Head of caudate nucleus (tissue), 42 donors: ENCODE results near the gene EIPR1.

ENCODE experiments used
- DNase-seq, 42 donors: peaks; one replicate each; pipeline versions ENCODE4 v3.0.0 to v3.0.0-alpha.2; 2020 to 2021; ENCODE audit warnings: mixed read lengths in 7 of 42
- intact Hi-C: fragments of 100-400 bp; cut with DNase I; formaldehyde crosslinking; loops from one replicate; pipeline ENCODE4 v1.15.0; 2022

Gene EIPR1

GRCh38 chr2:3169106-3169870, 208.3 kb downstream of the EIPR1 start:
- DNase-seq, result peak in 1 of 42 donors; percentile 4
- intact Hi-C loops, result no loop called here

DNA sequence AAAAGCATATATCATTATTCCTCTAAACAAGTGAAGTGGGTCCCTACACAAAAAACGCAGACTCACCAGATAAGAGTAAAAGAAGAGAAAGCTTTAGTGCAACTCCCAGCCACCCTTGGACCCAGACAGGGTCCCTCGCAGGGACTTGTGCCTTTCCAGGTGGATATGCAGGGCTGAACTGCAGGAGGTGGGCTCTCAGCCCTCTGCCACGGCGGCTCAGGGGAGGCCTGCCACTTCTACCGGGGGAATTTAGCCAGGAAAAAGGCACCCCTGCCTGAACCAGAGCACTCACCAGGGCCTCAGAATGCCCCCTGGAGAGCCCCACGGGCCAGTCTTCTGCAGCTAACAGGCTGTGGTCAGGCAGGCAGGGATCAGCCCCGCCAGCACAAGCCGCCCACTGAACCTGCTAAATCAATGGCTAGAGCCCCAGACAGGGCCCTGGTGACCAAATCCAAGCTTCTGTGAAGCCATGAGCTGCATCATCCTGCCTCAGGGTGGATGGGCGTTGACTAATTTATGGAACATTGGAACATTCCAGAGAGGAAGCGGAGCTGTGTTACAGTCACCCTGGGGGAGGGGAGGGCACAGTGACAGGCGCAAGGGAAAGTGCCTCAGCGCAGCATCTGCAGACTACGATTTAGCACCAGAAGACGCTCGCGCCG, 209.3 kb downstream of the EIPR1 start:
- peak in 1 of 42 donors; percentile 22 for DNase-seq
- intact Hi-C loops, result no loop called here

GRCh38 chr2:3163401-3163800, 214.2 kb downstream of the EIPR1 start:
- DNase-seq, result no peak
- intact Hi-C loops, result no loop called here

GRCh38 chr2:3162442-3163077, 215.1 kb downstream of the EIPR1 start:
- DNase-seq, result peak in 1 of 42 donors; percentile 1
- intact Hi-C loops, result no loop called here

DNA sequence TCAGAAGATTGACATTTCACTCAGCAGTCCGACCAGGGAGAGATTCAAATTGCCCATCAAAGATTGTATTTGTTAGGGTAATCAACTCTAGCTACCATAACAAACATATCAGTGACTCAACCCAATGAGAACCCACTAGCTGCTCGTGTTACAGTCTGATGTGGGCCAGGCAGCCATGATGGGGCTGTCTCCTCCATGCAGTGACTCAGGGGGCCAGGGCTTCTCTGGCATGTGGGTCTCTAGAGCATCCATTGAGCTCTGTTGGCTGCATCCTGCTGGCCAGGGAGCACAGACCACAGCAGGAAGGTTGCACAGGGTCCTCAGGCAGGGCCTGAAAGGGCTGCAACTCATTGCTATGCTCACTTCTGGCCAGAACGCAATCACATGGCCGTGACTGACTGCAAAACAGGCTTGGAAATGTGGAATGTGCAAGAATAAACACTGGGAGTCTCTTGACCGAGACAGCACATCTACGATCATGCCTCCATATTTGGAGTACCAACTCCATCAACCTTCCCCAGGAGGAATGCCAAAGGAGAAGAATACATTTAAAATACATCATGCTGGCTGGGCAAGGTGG, 216.8 kb downstream of the EIPR1 start:
- intact Hi-C loops, result no loop called here
- no peak for DNase-seq

- intact Hi-C loops, result no loop called here
- DNase-seq, result peak in 2 of 42 donors; percentile 5 to 26
These were observed 217.7 kb downstream of the EIPR1 start for GRCh38 chr2:3159782-3160545.

GRCh38 chr2:3154700-3155099, 222.9 kb downstream of the EIPR1 start:
- no peak for DNase-seq

DNA sequence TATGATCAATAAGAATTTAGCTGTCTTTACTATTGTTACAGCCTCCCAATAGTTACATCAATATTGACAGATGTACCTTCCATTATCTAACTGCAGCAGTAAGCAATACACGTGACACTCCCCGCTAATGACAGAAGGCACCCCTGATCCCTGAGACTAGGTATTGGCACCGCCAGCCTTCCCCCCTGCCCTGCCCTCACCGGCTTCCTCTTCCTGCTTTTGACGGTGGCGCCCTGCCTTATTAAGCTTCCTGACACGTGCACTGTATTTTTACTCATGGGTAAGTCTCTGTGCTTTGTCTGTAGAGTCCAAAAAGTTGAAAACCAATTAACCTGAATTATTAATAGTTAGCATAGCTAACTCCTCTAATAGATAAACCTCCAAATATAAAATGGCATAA, 223.5 kb downstream of the EIPR1 start:
- DNase-seq, result no peak
- intact Hi-C loops, result no loop called here

More at GRCh38 chr2:3154700-3155099, 222.9 kb downstream of the EIPR1 start:
- intact Hi-C loops, result no loop called here

DNA sequence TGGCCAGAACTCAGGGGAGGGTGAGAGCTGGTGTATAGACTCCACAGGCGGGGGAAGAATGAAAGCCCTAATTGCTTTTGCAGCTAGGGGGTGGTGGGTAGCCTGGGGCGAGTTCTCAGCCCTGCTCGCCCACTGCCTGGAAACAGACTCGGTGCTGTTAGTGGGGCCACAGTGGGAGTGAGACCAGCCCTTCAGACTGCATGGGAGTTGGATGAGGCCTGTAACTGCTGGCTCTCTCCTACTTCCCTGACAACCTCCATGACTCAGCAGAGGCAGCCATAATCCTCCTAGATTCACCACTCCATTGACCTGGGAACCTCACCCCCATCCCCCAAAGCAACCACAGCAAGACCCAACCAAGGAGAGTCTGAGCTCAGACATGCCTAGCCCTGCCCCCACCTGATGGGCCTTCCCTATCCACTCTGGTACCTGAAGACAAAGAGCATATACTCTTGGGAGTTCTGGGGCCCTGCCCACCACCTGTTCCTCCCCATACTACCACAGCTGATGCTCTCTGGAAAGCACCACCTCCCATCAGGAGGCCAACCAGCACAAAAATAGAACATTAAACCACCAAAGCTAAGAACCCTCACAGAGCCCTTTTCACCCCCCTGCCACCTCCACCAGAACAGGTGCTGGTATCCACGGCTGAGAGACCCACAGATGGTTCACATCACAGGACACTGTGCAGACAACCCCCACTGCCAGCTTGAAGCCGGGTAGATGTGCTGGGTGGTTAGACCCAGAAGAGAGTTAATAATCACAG, 226.3 kb downstream of the EIPR1 start:
- no peak for DNase-seq
- intact Hi-C loops, result no loop called here

- intact Hi-C loops, result no loop called here
- no peak for DNase-seq
These were observed 228.0 kb downstream of the EIPR1 start for GRCh38 chr2:3149441-3150217.

- no peak for DNase-seq
- intact Hi-C loops, result no loop called here
These were observed 228.9 kb downstream of the EIPR1 start for GRCh38 chr2:3148716-3149115.

DNA sequence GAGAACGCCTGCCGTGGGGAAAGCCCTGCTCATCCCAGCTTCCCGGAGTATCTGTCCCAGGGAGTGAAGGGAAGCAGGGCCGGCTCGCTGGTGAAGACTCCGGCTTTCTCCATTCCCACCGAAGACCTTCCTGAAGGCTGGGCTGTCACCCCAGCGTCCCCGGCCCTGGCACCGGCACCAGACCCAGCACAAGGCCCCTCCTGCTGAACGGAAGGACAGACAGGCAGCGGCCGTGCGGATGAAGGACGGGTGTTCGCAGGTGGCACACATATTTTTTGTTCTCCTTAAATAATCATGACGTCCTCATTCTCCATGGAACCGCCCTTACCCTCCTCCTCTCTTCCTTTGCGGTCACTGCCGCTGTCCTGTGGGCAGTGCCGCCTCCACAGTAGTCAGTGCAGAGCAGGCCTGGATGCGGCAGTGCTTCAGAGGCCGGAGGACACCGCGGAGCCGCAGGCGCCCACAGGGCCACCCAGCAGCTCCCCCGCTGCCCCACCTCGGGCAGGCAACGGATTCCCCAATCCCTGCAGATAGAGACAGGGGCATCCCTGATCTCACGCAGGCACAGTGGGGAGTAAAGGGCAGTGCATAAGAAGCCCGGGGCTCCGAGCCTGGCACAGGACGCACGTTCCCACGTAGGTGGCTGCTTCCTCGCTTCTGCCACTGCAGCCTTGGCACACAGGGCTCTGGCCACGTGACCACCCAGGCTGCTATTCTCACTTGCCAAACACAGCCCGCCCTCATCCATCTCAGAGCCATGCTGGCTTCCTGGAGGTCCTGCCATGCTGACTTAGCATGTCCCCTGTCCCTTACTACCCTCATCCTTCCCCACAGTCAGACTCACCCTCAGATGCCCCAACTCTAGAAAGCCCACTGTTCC, 229.7 kb downstream of the EIPR1 start:
- no peak for DNase-seq
- intact Hi-C loops, result no loop called here

- intact Hi-C loops, result no loop called here
- DNase-seq, result no peak
These were observed 230.6 kb downstream of the EIPR1 start for GRCh38 chr2:3146772-3147650.

DNA sequence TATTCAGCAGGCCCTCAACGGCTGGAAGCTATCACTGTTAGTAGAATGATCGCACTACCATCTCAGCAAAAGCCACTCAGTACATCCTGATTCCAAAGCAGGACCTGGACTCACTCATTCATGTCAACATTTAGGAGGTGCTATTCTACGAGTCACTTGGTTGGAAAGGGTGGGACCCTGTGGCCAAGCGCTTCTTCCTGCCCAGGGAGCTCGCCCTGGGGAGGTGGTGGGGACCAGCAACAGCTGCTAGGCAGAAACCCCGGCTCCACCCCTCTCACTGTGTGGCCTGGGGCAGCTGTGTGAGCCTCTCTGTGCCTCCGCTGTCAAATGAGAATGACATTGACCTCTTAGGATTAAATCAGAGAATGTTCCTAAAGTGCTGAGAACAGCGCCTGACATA, 231.4 kb downstream of the EIPR1 start:
- intact Hi-C loops, result no loop called here
- peak in 1 of 42 donors; percentile 3 for DNase-seq

DNA sequence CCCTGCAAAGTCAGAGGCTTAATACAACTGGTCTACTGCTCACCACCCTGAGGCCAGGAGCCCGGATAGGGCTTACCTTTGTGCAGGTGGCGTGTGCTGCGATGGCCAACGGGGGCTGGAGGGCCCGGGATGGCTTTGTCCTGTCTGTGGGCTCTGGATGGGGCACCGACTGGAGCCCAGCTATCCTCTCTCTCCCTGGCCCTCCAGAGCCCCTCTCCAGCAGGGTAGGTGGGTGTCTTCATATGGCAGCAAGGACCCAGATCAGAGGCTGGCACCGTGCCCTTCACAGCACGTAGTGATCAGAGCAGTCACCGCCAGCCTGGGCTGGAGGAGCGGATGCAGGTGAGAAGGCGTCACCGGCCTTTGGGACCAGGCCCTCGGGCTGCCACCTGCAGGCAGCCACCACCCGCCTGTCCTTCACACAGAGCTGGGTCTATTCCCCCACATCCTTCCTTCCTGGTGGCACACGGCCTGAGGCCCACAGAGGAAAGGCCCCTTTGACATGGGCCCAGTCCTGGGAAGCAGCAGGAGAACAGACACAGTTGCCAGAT, 232.1 kb downstream of the EIPR1 start:
- intact Hi-C loops, result no loop called here
- DNase-seq, result no peak
